CD4-positive, alpha-beta T cell treated with Interleukin-2 at 100 ng/mL for 4 hours (primary cell): ENCODE measurements around the gene PRPF39.
"Not testable (repeated sequence)": the region's sequence is repeated elsewhere in the genome, so short reads cannot be mapped to it uniquely, and the experiment has no call there.

ENCODE experiments used
- DNase-seq: peaks from one replicate; pipeline ENCODE4 v3.0.0-alpha.2; 2020; ENCODE audit warnings: low spot score

PRPF39 gene

GRCh38 chr14:45083976-45084722 is at the start of gene PRPF39:
TSS of gene PRPF39 (plus strand) at chr14:45084116. CDS start at chr14:45095240, 11,124 bp downstream.
- peak; percentile 95 for DNase-seq

- no peak for DNase-seq
These were observed 49.2 kb upstream of the PRPF39 start for GRCh38 chr14:45034730-45035129.

- DNase-seq: no peak
These were observed 45.7 kb upstream of the PRPF39 start for GRCh38 chr14:45038256-45038655.

- DNase-seq: no peak
These were observed 45.1 kb upstream of the PRPF39 start for GRCh38 chr14:45038865-45039264.

- no peak for DNase-seq
These were observed 44.5 kb upstream of the PRPF39 start for GRCh38 chr14:45039390-45039789.

- DNase-seq: no peak
These were observed 42.3 kb upstream of the PRPF39 start for GRCh38 chr14:45041641-45042040.

- no peak for DNase-seq
These were observed 39.3 kb upstream of the PRPF39 start for GRCh38 chr14:45044638-45045037.

GRCh38 chr14:45048385-45048784 is 35.5 kb upstream of the PRPF39 start:
- DNase-seq: no peak

GRCh38 chr14:45051180-45051579 is 32.7 kb upstream of the PRPF39 start:
- no peak for DNase-seq

- no peak for DNase-seq
These were observed 32.0 kb upstream of the PRPF39 start for GRCh38 chr14:45051896-45052295.

- DNase-seq: no peak
These were observed 26.6 kb upstream of the PRPF39 start for GRCh38 chr14:45057349-45057748.

GRCh38 chr14:45057881-45058364 is 26.0 kb upstream of the PRPF39 start:
- DNase-seq: no peak

GRCh38 chr14:45060551-45060950 is 23.4 kb upstream of the PRPF39 start:
- no peak for DNase-seq

- no peak for DNase-seq
These were observed 18.4 kb upstream of the PRPF39 start for GRCh38 chr14:45065540-45065939.

GRCh38 chr14:45065956-45066355 is 18.0 kb upstream of the PRPF39 start:
- DNase-seq: no peak

GRCh38 chr14:45066667-45067066 is 17.2 kb upstream of the PRPF39 start:
- no peak for DNase-seq

- DNase-seq: no peak
These were observed 15.5 kb upstream of the PRPF39 start for GRCh38 chr14:45068396-45068795.

GRCh38 chr14:45070215-45070614 is 13.7 kb upstream of the PRPF39 start:
- no peak for DNase-seq

GRCh38 chr14:45072126-45072525 is 11.8 kb upstream of the PRPF39 start:
- no peak for DNase-seq

- no peak for DNase-seq
These were observed 10.6 kb upstream of the PRPF39 start for GRCh38 chr14:45073231-45073879.

- DNase-seq: no peak
These were observed 5.6 kb upstream of the PRPF39 start for GRCh38 chr14:45078323-45078722.

GRCh38 chr14:45080416-45080968 is 3.4 kb upstream of the PRPF39 start:
- DNase-seq: not testable (repeated sequence)

GRCh38 chr14:45081096-45081495 is 2.8 kb upstream of the PRPF39 start:
- not testable (repeated sequence) for DNase-seq
